WTC11 (cell line): Measurements from ENCODE around the gene MUC4. TPM values are rescaled to one million over a fixed set of nuclear protein-coding genes. Genes with fewer than 3 reads are reported as not detected.

Experiments used
- ATAC-seq: fragments of 200-7000 bp; cut with Tn5 transposase; 2 replicates; pipeline ENCODE4 v1.10.0; 2021; ENCODE audit warnings: mild to moderate bottlenecking, moderate library complexity
- CTCF ChIA-PET: fragments of 300-600 bp; sonication (Branson Sonifier 250); formaldehyde crosslinking; loops from one replicate; lab custom pipeline; 2021; ENCODE audit warnings: antibody characterized with exemption; lab: Charles Lee
- POLR2A ChIA-PET: fragments of 350-600 bp; sonication (Branson Sonifier 250); formaldehyde crosslinking; loops from one replicate; lab custom pipeline; 2021; ENCODE audit warnings: antibody characterized with exemption; lab: Charles Lee
- DNase-seq: peaks from one replicate; pipeline ENCODE4 v3.0.0; 2021; ENCODE audit warnings: low spot score
- H3K27ac Mint-ChIP-seq: 2 replicates; pipeline ENCODE4 v1.8.0; 2021; ENCODE audit warnings: mixed read lengths
- H3K27me3 Mint-ChIP-seq: 2 replicates; pipeline ENCODE4 v1.8.0; 2021; ENCODE audit warnings: low read depth, mild to moderate bottlenecking, moderate library complexity, mixed read lengths
- H3K36me3 Mint-ChIP-seq: 2 replicates; pipeline ENCODE4 v1.8.0; 2021; ENCODE audit warnings: mixed read lengths
- H3K4me1 Mint-ChIP-seq: 2 replicates; pipeline ENCODE4 v1.8.0; 2022; ENCODE audit warnings: mixed read lengths
- H3K4me3 Mint-ChIP-seq: 2 replicates; pipeline ENCODE4 v1.8.0; 2021; ENCODE audit warnings: mild to moderate bottlenecking, moderate library complexity, mixed read lengths
- H3K9me3 Mint-ChIP-seq: 2 replicates; pipeline ENCODE4 v1.8.0; 2021; ENCODE audit warnings: mixed read lengths
- CREM ChIP-seq: sonication (generic); formaldehyde crosslinking; IDR thresholded peaks from 2 replicates; pipeline ENCODE4 v1.8.1; 2022; ENCODE audit warnings: mild to moderate bottlenecking, missing genetic modification reagents, moderate library complexity
- ELF4 ChIP-seq: sonication (generic); formaldehyde crosslinking; IDR thresholded peaks from 2 replicates; pipeline ENCODE4 v1.8.1; 2022; ENCODE audit warnings: low read depth, mild to moderate bottlenecking, moderate library complexity, missing genetic modification reagents
- FOXJ3 ChIP-seq: sonication (generic); formaldehyde crosslinking; IDR thresholded peaks from 2 replicates; pipeline ENCODE4 v1.9.0; 2021; ENCODE audit warnings: missing genetic modification reagents, mild to moderate bottlenecking, borderline replicate concordance
- GTF2I ChIP-seq: fragments of 250-450 bp; sonication (Bioruptor Pico); conservative IDR thresholded peaks from 2 replicates; pipeline ENCODE4 v1.4.0; 2021; ENCODE audit warnings: mild to moderate bottlenecking
- IRF2 ChIP-seq: sonication (generic); formaldehyde crosslinking; IDR thresholded peaks from 2 replicates; pipeline ENCODE4 v1.8.0; 2022; ENCODE audit warnings: low read depth, missing genetic modification reagents, borderline replicate concordance
- MYBL2 ChIP-seq: sonication (generic); formaldehyde crosslinking; IDR thresholded peaks from 2 replicates; pipeline ENCODE4 v1.8.1; 2023; ENCODE audit warnings: mild to moderate bottlenecking, moderate library complexity, missing genetic modification reagents
- NR1H2 ChIP-seq: sonication (generic); formaldehyde crosslinking; IDR thresholded peaks from 2 replicates; pipeline ENCODE4 v1.9.0; 2021; ENCODE audit warnings: mild to moderate bottlenecking, moderate library complexity, missing genetic modification reagents
- NR3C1 ChIP-seq: sonication (generic); formaldehyde crosslinking; conservative IDR thresholded peaks from 2 replicates; pipeline ENCODE4 v1.8.1; 2023; ENCODE audit warnings: low read depth, mild to moderate bottlenecking, missing genetic modification reagents
- SMAD4 ChIP-seq: sonication (generic); formaldehyde crosslinking; IDR thresholded peaks from 2 replicates; pipeline ENCODE4 v1.8.0; 2022; ENCODE audit warnings: mild to moderate bottlenecking, missing genetic modification reagents
- SOX15 ChIP-seq: fragments of 250-450 bp; sonication (Bioruptor Pico); IDR thresholded peaks from 2 replicates; pipeline ENCODE4 v1.9.0; 2021; ENCODE audit warnings: mild to moderate bottlenecking
- TEAD1 ChIP-seq: sonication (generic); formaldehyde crosslinking; IDR thresholded peaks from 2 replicates; pipeline ENCODE4 v1.8.0; 2022; ENCODE audit warnings: mild to moderate bottlenecking, missing genetic modification reagents
- ZNF121 ChIP-seq: sonication (generic); formaldehyde crosslinking; IDR thresholded peaks from 2 replicates; pipeline ENCODE4 v1.8.0; 2023; ENCODE audit warnings: missing genetic modification reagents
- ZNF138 ChIP-seq: sonication (generic); formaldehyde crosslinking; conservative IDR thresholded peaks from 2 replicates; pipeline ENCODE4 v1.8.1; 2022; ENCODE audit warnings: mild to moderate bottlenecking, moderate library complexity, missing genetic modification reagents
- ZNF232 ChIP-seq: sonication (generic); formaldehyde crosslinking; IDR thresholded peaks from 2 replicates; pipeline ENCODE4 v1.8.0; 2022; ENCODE audit warnings: mild to moderate bottlenecking, missing genetic modification reagents
- ZNF263 ChIP-seq: sonication (generic); formaldehyde crosslinking; IDR thresholded peaks from 2 replicates; pipeline ENCODE4 v1.8.1; 2022; ENCODE audit warnings: low read depth, mild to moderate bottlenecking, moderate library complexity, missing genetic modification reagents
- ZNF317 ChIP-seq: sonication (generic); formaldehyde crosslinking; IDR thresholded peaks from 2 replicates; pipeline ENCODE4 v1.8.1; 2023; ENCODE audit warnings: low read depth, mild to moderate bottlenecking, moderate library complexity, missing genetic modification reagents, borderline replicate concordance
- ZNF396 ChIP-seq: fragments of 250-450 bp; sonication (Bioruptor Pico); IDR thresholded peaks from 2 replicates; pipeline ENCODE4 v1.8.0; 2021; ENCODE audit warnings: mild to moderate bottlenecking, moderate library complexity, borderline replicate concordance
- total RNA-seq: library from RNA; stranded (reverse); gene quantifications from 3 replicates; pipeline ENCODE4 v1.2.3, GENCODE V29; 2021
- TF ChIP-seq, protein P1 (sequence below): fragments of 200-600 bp; IDR thresholded peaks from 2 replicates; pipeline ENCODE4 v1.8.0; 2022; ENCODE audit warnings: antibody characterized with exemption
- TF ChIP-seq, protein P2 (sequence below): sonication (generic); formaldehyde crosslinking; IDR thresholded peaks from 2 replicates; pipeline ENCODE4 v1.8.0; 2022; ENCODE audit warnings: missing genetic modification reagents
- TF ChIP-seq, protein P3 (sequence below): fragments of 250-450 bp; sonication (Bioruptor Pico); IDR thresholded peaks from 2 replicates; pipeline ENCODE4 v1.8.0; 2021; ENCODE audit warnings: mild to moderate bottlenecking
- TF ChIP-seq, protein P4 (sequence below): sonication (generic); formaldehyde crosslinking; IDR thresholded peaks from 2 replicates; pipeline ENCODE4 v1.8.1; 2023; ENCODE audit warnings: mild to moderate bottlenecking, moderate library complexity, missing genetic modification reagents
- TF ChIP-seq, protein P5 (sequence below): fragments of 250-450 bp; sonication (Bioruptor Pico); IDR thresholded peaks from 2 replicates; pipeline ENCODE4 v1.9.0; 2021; ENCODE audit warnings: moderate library complexity, mild to moderate bottlenecking, inconsistent platforms, borderline replicate concordance
- TF ChIP-seq, protein P6 (sequence below): sonication (generic); formaldehyde crosslinking; IDR thresholded peaks from 2 replicates; pipeline ENCODE4 v1.8.1; 2023; ENCODE audit warnings: mild to moderate bottlenecking, missing genetic modification reagents
- TF ChIP-seq, protein P7 (sequence below): sonication (generic); formaldehyde crosslinking; IDR thresholded peaks from 2 replicates; pipeline ENCODE4 v1.8.0; 2022; ENCODE audit warnings: mild to moderate bottlenecking, missing genetic modification reagents

The MUC4 gene
- total RNA-seq, 1 experiment from 2014 or later, result 2.1 TPM

DNA sequence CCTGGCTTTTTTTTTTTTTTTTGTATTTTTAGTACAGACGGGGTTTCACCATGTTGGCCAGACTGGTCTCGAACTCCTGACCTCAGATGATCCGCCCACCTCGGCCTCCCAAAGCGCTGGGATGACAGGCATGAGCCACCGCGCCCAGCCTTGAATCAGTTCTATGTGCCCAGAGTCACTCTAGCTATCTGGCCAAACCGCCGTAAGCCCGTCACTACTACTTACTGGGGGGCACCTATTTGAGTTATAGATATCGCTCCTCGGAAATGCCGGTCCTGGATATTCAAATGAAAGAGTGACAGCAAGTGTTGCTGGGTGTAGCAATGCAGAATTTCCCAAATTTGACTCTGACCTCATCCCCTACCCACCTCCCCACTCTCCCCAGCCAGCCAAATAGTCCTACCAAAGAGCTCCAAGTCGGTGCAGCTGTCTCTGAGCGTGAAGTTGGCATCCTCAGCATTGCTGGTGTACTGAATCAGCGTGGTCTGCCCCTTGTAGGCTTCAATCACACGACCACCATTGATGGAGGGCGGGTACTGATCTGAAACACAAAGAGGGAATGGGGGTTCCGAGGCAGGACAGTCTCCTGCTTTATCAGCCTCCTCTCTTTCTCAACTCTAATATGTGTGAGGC lies 52.9 kb downstream of the MUC4 start:
- H3K4me3 Mint-ChIP-seq, result no peak overlapping the region
- no peaks in the 10 kb centered on the region for H3K36me3 Mint-ChIP-seq
- ATAC-seq (no peak), DNase-seq (no peak)
- peaks cover 8% of the 10 kb centered on the region for H3K4me1 Mint-ChIP-seq
- H3K27ac Mint-ChIP-seq, result no peak overlapping the region
- TF ChIP-seq ZNF396 (CRISPR knock-in tag) (no peak), CREM (CRISPR knock-in tag) (no peak), NR3C1 (CRISPR knock-in tag) (no peak), NR1H2 (CRISPR knock-in tag) (no peak), GTF2I (CRISPR knock-in tag) (no peak), ZNF232 (CRISPR knock-in tag) (no peak), SMAD4 (CRISPR knock-in tag) (no peak), SOX15 (CRISPR knock-in tag) (no peak), TEAD1 (CRISPR knock-in tag) (no peak), ELF4 (CRISPR knock-in tag) (no peak)
- TF ChIP-seq, protein P1, sequence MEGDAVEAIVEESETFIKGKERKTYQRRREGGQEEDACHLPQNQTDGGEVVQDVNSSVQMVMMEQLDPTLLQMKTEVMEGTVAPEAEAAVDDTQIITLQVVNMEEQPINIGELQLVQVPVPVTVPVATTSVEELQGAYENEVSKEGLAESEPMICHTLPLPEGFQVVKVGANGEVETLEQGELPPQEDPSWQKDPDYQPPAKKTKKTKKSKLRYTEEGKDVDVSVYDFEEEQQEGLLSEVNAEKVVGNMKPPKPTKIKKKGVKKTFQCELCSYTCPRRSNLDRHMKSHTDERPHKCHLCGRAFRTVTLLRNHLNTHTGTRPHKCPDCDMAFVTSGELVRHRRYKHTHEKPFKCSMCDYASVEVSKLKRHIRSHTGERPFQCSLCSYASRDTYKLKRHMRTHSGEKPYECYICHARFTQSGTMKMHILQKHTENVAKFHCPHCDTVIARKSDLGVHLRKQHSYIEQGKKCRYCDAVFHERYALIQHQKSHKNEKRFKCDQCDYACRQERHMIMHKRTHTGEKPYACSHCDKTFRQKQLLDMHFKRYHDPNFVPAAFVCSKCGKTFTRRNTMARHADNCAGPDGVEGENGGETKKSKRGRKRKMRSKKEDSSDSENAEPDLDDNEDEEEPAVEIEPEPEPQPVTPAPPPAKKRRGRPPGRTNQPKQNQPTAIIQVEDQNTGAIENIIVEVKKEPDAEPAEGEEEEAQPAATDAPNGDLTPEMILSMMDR, result no peak
- TF ChIP-seq, protein P2, sequence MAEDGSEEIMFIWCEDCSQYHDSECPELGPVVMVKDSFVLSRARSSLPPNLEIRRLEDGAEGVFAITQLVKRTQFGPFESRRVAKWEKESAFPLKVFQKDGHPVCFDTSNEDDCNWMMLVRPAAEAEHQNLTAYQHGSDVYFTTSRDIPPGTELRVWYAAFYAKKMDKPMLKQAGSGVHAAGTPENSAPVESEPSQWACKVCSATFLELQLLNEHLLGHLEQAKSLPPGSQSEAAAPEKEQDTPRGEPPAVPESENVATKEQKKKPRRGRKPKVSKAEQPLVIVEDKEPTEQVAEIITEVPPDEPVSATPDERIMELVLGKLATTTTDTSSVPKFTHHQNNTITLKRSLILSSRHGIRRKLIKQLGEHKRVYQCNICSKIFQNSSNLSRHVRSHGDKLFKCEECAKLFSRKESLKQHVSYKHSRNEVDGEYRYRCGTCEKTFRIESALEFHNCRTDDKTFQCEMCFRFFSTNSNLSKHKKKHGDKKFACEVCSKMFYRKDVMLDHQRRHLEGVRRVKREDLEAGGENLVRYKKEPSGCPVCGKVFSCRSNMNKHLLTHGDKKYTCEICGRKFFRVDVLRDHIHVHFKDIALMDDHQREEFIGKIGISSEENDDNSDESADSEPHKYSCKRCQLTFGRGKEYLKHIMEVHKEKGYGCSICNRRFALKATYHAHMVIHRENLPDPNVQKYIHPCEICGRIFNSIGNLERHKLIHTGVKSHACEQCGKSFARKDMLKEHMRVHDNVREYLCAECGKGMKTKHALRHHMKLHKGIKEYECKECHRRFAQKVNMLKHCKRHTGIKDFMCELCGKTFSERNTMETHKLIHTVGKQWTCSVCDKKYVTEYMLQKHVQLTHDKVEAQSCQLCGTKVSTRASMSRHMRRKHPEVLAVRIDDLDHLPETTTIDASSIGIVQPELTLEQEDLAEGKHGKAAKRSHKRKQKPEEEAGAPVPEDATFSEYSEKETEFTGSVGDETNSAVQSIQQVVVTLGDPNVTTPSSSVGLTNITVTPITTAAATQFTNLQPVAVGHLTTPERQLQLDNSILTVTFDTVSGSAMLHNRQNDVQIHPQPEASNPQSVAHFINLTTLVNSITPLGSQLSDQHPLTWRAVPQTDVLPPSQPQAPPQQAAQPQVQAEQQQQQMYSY, result no peak
- no peaks in the 10 kb centered on the region for H3K9me3 Mint-ChIP-seq
- ChIA-PET POLR2A (no interaction called here), CTCF (no interaction called here)
- no peaks in the 10 kb centered on the region; the same call in 1 of the 2 replicates for H3K27me3 Mint-ChIP-seq

DNA sequence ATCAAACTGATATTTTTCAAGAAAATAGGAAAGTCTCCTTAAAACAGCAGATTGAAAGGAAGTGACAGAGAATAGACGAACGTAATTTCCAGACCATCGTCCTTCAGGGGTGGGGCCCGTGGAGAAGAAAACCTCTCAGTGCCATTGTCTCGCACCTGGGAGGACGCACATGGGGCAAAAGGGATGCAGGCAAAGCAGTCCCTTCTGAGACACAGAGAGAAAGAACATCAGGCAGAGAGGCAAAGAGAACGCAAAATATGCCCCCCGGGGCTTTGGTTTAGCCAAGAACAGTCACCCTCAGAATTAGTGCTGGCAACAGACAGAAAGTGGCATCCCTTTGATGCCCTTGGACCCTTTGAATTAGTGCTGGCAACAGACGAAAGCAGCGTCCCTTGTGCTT lies 53.9 kb downstream of the MUC4 start:
- ChIA-PET POLR2A (no interaction called here), CTCF (interaction anchor here (0.6 kb wide), 1 partner anchor 49 kb away, joined by 4 read pairs; no protein-coding TSS in a partner anchor)
- no peaks in the 10 kb centered on the region; the same call in 1 of the 2 replicates for H3K27me3 Mint-ChIP-seq
- H3K36me3 Mint-ChIP-seq, result no peaks in the 10 kb centered on the region
- H3K27ac Mint-ChIP-seq, result no peak overlapping the region
- no peak for ATAC-seq
- no peaks in the 10 kb centered on the region for H3K9me3 Mint-ChIP-seq
- DNase-seq, result no peak
- peaks cover 5% of the 10 kb centered on the region for H3K4me1 Mint-ChIP-seq
- no peak overlapping the region for H3K4me3 Mint-ChIP-seq
- TF ChIP-seq ZNF138 (CRISPR knock-in tag) (no peak), ZNF121 (CRISPR knock-in tag) (no peak), FOXJ3 (CRISPR knock-in tag) (no peak), ZNF317 (CRISPR knock-in tag) (no peak), IRF2 (CRISPR knock-in tag) (no peak), ZNF263 (CRISPR knock-in tag) (no peak), MYBL2 (CRISPR knock-in tag) (no peak)
- TF ChIP-seq, protein P3, sequence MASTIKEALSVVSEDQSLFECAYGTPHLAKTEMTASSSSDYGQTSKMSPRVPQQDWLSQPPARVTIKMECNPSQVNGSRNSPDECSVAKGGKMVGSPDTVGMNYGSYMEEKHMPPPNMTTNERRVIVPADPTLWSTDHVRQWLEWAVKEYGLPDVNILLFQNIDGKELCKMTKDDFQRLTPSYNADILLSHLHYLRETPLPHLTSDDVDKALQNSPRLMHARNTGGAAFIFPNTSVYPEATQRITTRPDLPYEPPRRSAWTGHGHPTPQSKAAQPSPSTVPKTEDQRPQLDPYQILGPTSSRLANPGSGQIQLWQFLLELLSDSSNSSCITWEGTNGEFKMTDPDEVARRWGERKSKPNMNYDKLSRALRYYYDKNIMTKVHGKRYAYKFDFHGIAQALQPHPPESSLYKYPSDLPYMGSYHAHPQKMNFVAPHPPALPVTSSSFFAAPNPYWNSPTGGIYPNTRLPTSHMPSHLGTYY (CRISPR knock-in tag), result no peak
- TF ChIP-seq, protein P4, sequence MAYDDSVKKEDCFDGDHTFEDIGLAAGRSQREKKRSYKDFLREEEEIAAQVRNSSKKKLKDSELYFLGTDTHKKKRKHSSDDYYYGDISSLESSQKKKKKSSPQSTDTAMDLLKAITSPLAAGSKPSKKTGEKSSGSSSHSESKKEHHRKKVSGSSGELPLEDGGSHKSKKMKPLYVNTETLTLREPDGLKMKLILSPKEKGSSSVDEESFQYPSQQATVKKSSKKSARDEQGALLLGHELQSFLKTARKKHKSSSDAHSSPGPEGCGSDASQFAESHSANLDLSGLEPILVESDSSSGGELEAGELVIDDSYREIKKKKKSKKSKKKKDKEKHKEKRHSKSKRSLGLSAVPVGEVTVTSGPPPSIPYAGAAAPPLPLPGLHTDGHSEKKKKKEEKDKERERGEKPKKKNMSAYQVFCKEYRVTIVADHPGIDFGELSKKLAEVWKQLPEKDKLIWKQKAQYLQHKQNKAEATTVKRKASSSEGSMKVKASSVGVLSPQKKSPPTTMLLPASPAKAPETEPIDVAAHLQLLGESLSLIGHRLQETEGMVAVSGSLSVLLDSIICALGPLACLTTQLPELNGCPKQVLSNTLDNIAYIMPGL (CRISPR knock-in tag), result no peak
- TF ChIP-seq, protein P5, sequence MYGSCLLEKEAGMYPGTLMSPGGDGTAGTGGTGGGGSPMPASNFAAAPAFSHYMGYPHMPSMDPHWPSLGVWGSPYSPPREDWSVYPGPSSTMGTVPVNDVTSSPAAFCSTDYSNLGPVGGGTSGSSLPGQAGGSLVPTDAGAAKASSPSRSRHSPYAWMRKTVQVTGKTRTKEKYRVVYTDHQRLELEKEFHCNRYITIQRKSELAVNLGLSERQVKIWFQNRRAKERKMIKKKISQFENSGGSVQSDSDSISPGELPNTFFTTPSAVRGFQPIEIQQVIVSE (CRISPR knock-in tag), result no peak
- TF ChIP-seq, protein P6, sequence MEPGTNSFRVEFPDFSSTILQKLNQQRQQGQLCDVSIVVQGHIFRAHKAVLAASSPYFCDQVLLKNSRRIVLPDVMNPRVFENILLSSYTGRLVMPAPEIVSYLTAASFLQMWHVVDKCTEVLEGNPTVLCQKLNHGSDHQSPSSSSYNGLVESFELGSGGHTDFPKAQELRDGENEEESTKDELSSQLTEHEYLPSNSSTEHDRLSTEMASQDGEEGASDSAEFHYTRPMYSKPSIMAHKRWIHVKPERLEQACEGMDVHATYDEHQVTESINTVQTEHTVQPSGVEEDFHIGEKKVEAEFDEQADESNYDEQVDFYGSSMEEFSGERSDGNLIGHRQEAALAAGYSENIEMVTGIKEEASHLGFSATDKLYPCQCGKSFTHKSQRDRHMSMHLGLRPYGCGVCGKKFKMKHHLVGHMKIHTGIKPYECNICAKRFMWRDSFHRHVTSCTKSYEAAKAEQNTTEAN, result no peak
- TF ChIP-seq, protein P7, sequence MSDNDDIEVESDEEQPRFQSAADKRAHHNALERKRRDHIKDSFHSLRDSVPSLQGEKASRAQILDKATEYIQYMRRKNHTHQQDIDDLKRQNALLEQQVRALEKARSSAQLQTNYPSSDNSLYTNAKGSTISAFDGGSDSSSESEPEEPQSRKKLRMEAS (CRISPR knock-in tag), result no peak
